Activated B cell treated with CpG ODN at 0.5 μM for 24 hours (primary cell): ENCODE results near the gene FARSB. TPM values are rescaled to one million over a fixed set of nuclear protein-coding genes. Genes with fewer than 3 reads are reported as not detected.

Experiments
- ATAC-seq: fragments of 200-7000 bp; cut with Tn5 transposase; one replicate; pipeline ENCODE4 v1.10.0; 2021; ENCODE audit warnings: low read depth, mild to moderate bottlenecking, moderate library complexity
- CTCF ChIA-PET: fragments of 350-600 bp; sonication (Branson Sonifier 250); formaldehyde crosslinking; loops from one replicate; lab custom pipeline; 2021; ENCODE audit warnings: antibody characterized with exemption; lab: Charles Lee
- POLR2A ChIA-PET: fragments of 350-600 bp; sonication (Branson Sonifier 250); formaldehyde crosslinking; loops from one replicate; lab custom pipeline; 2021; ENCODE audit warnings: antibody characterized with exemption; lab: Charles Lee
- DNase-seq: peaks from one replicate; pipeline ENCODE4 v3.0.0; 2022
- H3K27ac Mint-ChIP-seq: one replicate; pipeline ENCODE4 v1.8.0; 2020; ENCODE audit warnings: mixed read lengths
- H3K27me3 Mint-ChIP-seq: one replicate; pipeline ENCODE4 v1.8.0; 2021; ENCODE audit warnings: mixed read lengths
- H3K36me3 Mint-ChIP-seq: one replicate; pipeline ENCODE4 v1.8.0; 2021; ENCODE audit warnings: low read depth, mixed read lengths
- H3K4me1 Mint-ChIP-seq: one replicate; pipeline ENCODE4 v1.8.0; 2021; ENCODE audit warnings: mixed read lengths
- H3K4me3 Mint-ChIP-seq: one replicate; pipeline ENCODE4 v1.8.0; 2020; ENCODE audit warnings: mild to moderate bottlenecking, mixed read lengths
- H3K9me3 Mint-ChIP-seq: one replicate; pipeline ENCODE4 v1.8.0; 2020; ENCODE audit warnings: mixed read lengths
- intact Hi-C: fragments of 100-400 bp; cut with micrococcal nuclease; formaldehyde crosslinking; loops from one replicate; pipeline ENCODE4 v1.15.1; 2024
- total RNA-seq: library from RNA; stranded (reverse); gene quantifications from 2 replicates; pipeline ENCODE4 v1.2.3, GENCODE V29; 2022
- TF ChIP-seq, protein P1 (sequence below): fragments of 200-600 bp; IDR thresholded peaks from one replicate; pipeline ENCODE4 v1.8.0; 2022; ENCODE audit warnings: antibody characterized with exemption, mild to moderate bottlenecking

Gene FARSB
- total RNA-seq: 21.6 and 23.3 TPM in 2 replicates

DNA sequence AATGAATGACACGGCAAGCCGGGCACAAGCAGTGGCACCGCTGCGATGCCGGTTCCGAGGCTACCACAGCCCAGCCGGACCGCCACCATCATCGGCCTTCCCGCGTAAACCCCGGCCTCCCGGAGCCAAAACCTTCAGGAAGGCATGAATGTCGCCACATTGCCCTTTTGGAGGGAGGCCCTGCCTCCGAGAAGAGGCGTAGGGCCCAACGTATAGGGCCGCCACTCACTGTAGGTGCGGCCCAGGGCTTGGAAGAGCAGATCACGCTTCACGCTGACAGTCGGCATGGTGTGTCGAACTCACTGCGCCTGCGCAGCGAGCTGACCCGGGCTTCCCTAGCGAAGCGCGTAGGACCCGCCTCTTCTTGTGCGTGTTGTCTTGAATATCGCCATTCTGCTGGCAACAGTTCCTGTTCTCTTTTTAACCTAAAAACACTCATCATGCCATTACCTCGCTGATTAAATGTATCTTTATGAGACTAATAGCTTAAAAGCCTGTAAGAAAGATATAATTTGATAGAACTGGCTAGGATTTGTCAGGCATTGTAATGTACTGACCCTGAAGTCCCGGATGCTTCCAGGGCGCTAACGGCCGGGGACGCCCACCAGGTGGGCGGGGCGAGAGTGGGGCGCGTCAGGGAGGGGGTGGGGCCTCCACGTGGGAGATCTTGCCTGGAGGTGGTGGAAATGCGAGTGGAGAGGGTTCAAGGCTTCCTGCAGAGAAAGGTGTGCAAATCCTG lies at the start of gene FARSB:
TSS of gene FARSB (minus strand) at position 306 of the 739 bp plus-strand sequence. CDS start at position 287, 19 bp downstream.
- H3K4me3 Mint-ChIP-seq: peak within 1 kb of the TSS; percentile 97
- POLR2A ChIA-PET: interaction anchor here (0.8 to 1.1 kb wide), 4 partner anchors 51 to 257 kb away, joined by 3 to 10 read pairs (median 6); no protein-coding TSS in a partner anchor
- no peaks in the 10 kb centered on the region for H3K27me3 Mint-ChIP-seq
- DNase-seq (peak; percentile 81), ATAC-seq (peak; percentile 93)
- H3K4me1 Mint-ChIP-seq: peaks cover 47% of the 10 kb centered on the region
- intact Hi-C loops: loop anchor here (1.0 to 5.0 kb wide), 7 partner anchors 34 to 1301 kb away; partner anchors contain the start of genes EPHA4, MRPL44 and SGPP2
- peaks cover 17% of the 10 kb centered on the region for H3K36me3 Mint-ChIP-seq
- TF ChIP-seq, protein P1, sequence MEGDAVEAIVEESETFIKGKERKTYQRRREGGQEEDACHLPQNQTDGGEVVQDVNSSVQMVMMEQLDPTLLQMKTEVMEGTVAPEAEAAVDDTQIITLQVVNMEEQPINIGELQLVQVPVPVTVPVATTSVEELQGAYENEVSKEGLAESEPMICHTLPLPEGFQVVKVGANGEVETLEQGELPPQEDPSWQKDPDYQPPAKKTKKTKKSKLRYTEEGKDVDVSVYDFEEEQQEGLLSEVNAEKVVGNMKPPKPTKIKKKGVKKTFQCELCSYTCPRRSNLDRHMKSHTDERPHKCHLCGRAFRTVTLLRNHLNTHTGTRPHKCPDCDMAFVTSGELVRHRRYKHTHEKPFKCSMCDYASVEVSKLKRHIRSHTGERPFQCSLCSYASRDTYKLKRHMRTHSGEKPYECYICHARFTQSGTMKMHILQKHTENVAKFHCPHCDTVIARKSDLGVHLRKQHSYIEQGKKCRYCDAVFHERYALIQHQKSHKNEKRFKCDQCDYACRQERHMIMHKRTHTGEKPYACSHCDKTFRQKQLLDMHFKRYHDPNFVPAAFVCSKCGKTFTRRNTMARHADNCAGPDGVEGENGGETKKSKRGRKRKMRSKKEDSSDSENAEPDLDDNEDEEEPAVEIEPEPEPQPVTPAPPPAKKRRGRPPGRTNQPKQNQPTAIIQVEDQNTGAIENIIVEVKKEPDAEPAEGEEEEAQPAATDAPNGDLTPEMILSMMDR: no peak
- peak within 1 kb of the TSS; percentile 99 for H3K27ac Mint-ChIP-seq
- no peaks in the 10 kb centered on the region for H3K9me3 Mint-ChIP-seq
- CTCF ChIA-PET: interaction anchor here (1.9 kb wide), 1 partner anchor 35 kb away, joined by 6 read pairs; no protein-coding TSS in a partner anchor

DNA sequence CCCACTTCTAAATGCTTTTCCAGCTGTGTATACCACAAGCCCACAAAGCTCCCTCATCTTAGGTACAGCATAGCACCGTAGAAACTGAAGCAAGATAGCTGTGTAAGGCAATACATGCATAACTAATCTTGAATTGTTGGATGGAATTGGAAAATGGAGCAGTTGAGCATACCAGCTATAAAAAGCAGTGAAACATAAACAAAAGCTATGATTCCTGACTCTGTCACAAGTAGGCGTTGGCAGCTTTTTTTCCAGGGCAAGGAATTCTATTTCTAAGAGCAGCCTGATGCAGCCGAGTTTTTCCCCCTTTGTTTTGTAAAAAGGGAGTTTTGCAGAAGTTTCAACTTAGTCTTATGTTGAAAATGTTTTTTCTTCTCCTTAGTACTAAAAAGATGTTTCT lies 48.0 kb upstream of the FARSB start:
- no peak overlapping the region for H3K4me3 Mint-ChIP-seq
- no peak overlapping the region for H3K27ac Mint-ChIP-seq
- H3K9me3 Mint-ChIP-seq: no peaks in the 10 kb centered on the region
- TF ChIP-seq, protein P1: no peak
- no peaks in the 10 kb centered on the region for H3K36me3 Mint-ChIP-seq
- H3K4me1 Mint-ChIP-seq: peaks cover 3% of the 10 kb centered on the region
- ChIA-PET CTCF (interaction anchor here (1.6 kb wide), 1 partner anchor 199 kb away, joined by 6 read pairs; no protein-coding TSS in a partner anchor), POLR2A (no interaction called here)
- intact Hi-C loops: no loop called here
- ATAC-seq: no peak
- peaks cover 27% of the 10 kb centered on the region for H3K27me3 Mint-ChIP-seq
- no peak for DNase-seq

DNA sequence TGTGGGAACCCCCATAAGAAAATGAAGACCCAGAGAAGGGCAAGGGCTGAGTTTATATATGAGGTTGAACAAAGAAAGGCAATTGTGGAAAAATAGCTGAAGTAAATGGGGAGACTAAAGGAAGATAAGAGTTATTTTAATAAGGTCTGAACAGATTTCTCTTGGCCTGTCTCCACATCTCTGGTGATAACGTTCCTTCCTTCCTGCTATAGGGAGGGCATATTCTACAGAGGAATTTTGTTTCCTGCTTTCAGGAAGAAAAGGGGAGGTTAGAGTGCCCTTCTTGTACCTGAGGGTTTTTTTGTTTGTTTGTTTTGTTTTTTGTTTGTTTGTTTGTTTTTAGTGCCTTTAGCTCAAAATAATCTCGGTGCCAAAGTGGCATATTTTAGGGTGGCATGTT lies 47.2 kb upstream of the FARSB start:
- Mint-ChIP-seq H3K4me3 (no peak overlapping the region), H3K27me3 (peaks cover 29% of the 10 kb centered on the region)

DNA sequence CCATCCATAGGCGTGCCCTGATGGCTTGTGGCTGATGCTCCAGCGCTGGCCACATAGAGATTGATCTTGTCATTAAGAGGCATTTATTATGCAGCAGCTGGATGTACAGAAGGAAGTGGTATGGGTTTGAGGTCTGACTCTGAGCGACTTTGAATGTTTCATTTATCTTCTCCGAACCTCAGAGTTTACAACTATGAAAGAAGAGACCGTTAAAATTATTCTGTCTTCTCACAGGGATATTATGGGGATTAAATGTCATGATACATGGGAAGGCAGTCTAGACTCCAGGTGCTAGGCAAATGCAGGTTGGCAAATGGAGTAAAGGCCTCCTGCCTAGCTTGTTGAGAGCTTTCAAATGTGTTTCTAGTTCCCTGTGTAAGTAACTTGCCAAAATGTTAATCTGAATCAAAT lies 45.8 kb upstream of the FARSB start:
- intact Hi-C loops: no loop called here
- ChIA-PET CTCF (no interaction called here), POLR2A (no interaction called here)
- no peak overlapping the region for H3K27ac Mint-ChIP-seq
- no peak overlapping the region for H3K4me3 Mint-ChIP-seq
- H3K27me3 Mint-ChIP-seq: peaks cover 32% of the 10 kb centered on the region
- no peak for ATAC-seq
- H3K36me3 Mint-ChIP-seq: no peaks in the 10 kb centered on the region
- TF ChIP-seq, protein P1: no peak
- no peaks in the 10 kb centered on the region for H3K4me1 Mint-ChIP-seq
- DNase-seq: no peak
- H3K9me3 Mint-ChIP-seq: no peaks in the 10 kb centered on the region

More for the DNA sequence above, 47.2 kb upstream of the FARSB start:
- POLR2A ChIA-PET: no interaction called here
- TF ChIP-seq, protein P1: no peak
- DNase-seq (no peak), ATAC-seq (no peak)
- CTCF ChIA-PET: interaction anchor here (1.6 kb wide), 1 partner anchor 200 kb away, joined by 6 read pairs; no protein-coding TSS in a partner anchor
- Mint-ChIP-seq H3K36me3 (no peaks in the 10 kb centered on the region), H3K9me3 (no peaks in the 10 kb centered on the region), H3K27ac (no peak overlapping the region), H3K4me1 (peaks cover under 1% of the 10 kb centered on the region)
- intact Hi-C loops: no loop called here

DNA sequence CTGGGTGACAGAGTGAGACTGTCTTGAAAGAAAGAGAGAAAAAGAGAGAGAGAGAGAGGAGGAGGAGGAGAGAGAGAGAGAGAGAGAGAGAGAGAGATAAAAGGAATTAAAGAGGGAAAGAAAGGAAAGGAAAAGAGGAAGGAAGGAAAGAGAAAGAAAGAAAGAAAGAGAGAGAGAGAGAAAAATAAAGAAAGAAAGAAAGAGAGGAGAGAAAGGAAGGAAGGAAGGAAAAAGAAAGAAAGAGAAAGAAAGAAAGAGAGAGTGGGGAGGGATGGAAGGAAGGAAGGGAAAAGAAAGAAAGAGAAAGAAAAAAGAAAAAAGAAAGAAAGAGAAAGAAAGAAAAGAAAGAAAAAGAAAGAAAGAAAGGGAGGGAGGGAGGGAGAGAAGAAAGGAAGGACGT lies 45.3 kb upstream of the FARSB start:
- Mint-ChIP-seq H3K4me1 (no peaks in the 10 kb centered on the region), H3K27me3 (peaks cover 35% of the 10 kb centered on the region), H3K27ac (no peak overlapping the region), H3K4me3 (no peak overlapping the region), H3K9me3 (no peaks in the 10 kb centered on the region), H3K36me3 (no peaks in the 10 kb centered on the region)
- POLR2A ChIA-PET: no interaction called here
- TF ChIP-seq, protein P1: no peak
- CTCF ChIA-PET: no interaction called here
- ATAC-seq: no peak
- intact Hi-C loops: no loop called here
- DNase-seq: no peak
